AG09319 (cell line): ENCODE results near the gene ZNF74.
"Not testable (repeated sequence)": the region's sequence is repeated elsewhere in the genome, so short reads cannot be mapped to it uniquely, and the experiment has no call there.

Experiments
- DNase-seq: peaks from one replicate; pipeline ENCODE4 v3.0.0-alpha.2; 2010; ENCODE audit warnings: low read depth; ENCODE audit errors: extremely low read depth
- CTCF ChIP-seq: IDR thresholded peaks from 2 replicates; pipeline ENCODE4 v1.5.1; 2011; ENCODE audit warnings: low read depth, mild to moderate bottlenecking, inconsistent platforms, low read length, moderate library complexity

Gene ZNF74

GRCh38 chr22:20448630-20449029 lies 54.7 kb downstream of the ZNF74 start:
- no peak for TF ChIP-seq CTCF
- DNase-seq = no peak

DNA sequence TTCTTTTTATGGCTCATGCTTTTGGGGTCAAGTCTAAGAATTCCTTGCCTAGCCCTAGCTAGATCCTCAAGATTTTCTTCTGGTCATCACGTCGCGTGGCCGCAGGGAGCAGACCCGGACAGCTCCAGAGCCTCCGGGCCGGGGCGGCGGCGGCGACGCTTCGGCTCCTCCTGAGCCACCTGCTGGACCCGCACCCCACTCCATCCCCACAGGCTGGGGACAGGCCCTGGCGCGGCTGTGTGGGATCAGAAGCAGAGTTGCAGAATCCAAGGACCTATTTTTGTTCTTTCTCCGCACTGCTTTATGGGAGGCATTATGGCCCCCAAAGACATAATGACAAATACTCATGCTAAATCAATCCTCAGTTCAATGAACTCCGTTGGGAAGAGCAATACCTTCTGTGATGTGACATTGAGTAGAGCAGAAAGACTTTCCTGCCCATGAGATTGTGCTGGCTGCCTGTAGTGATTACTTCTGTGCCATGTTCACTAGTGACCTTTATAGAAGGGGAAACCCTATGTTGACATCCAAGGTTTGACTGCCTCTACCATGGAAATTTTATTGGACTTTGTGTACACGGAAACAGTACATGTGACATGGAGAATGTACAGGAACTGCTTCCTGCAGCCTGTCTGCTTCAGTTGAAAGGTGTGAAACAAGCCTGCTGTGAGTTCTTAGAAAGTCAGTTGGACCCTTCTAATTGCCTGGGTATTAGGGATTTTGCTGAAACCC lies 56.0 kb downstream of the ZNF74 start:
- no peak for DNase-seq
- TF ChIP-seq CTCF = no peak

GRCh38 chr22:20450551-20450906 lies 56.6 kb downstream of the ZNF74 start:
- no peak for DNase-seq
- no peak for TF ChIP-seq CTCF

- not testable (repeated sequence) for DNase-seq
Measured at GRCh38 chr22:20451129-20451778, 57.3 kb downstream of the ZNF74 start.

GRCh38 chr22:20451920-20452319 lies 58.0 kb downstream of the ZNF74 start:
- no peak for DNase-seq
- no peak for TF ChIP-seq CTCF

DNA sequence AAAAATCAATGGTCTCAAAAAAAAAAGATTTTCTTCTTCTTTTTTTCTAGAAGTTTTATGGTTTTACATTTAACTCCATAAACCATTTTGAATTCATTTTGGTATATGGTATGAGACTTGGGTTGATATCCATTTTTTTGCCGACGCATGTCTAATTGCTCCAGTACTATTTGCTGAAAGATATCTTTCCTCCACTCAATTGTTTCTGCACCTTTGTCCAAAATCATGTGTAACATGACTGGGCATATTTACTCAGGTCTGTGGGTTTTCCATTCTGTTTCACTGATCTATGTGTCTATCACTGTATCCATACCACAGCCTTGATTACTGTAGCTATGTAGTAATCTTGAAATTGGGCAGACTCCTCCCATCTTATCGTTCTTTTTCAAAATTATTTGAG lies 59.3 kb downstream of the ZNF74 start:
- no peak for DNase-seq
- TF ChIP-seq CTCF = no peak

GRCh38 chr22:20455709-20456063 lies 61.7 kb downstream of the ZNF74 start:
- no peak for TF ChIP-seq CTCF
- DNase-seq = no peak
